ENCODE measurements around the gene NYAP1.
A peak's percentile ranks its signal among the peaks of the same experiment; 100 is the strongest.

Gene NYAP1

DNA sequence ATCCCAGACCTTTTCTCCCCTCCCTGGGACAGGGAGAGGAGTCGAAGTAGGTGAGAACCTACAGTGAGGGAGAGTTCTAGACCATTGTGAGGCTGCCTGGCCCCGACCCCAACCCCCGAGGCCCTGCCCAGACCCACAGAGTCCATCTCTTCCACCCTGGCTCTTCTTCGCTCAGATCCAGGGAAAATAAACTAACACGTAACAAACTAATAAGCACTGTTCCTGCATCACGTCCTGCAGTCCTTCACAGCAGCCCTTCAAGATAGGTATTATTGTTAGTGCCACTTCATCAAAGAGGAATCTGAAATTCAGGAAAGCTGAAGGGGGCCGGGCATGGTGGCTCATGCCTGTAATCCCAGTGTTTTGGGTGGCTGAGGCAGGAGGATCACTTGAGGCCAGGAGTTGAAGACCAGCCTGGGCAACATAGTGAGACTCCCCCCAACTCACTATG is 19.5 kb upstream of the NYAP1 start, which contains the start of gene SPACDR:
Gene SPACDR (minus strand): TSS at position 51 of the 451 bp plus-strand sequence. CDS start 235 bp downstream, outside the sequence.
- no peak for DNase-seq

DNA sequence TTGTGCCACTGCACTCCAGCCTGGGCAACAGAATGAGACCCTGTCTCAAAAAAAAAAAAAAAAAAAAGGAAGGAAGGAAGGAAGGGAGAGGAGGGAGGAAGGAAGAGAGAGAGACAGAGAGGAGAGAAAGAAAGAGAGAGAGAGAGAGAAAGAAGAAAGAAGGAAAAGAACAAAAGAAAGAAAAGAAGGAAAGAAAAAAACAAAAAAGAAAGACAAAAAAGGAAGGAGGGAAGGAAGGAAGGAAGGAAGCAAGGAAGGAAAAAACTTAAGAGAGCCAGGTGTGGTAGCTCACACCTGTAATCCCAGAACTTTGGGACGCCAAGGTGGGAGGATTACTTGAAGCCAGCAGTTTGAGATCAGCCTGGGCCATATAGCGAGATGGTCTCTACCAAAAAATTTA is 18.9 kb upstream of the NYAP1 start:
- DNase-seq: no peak

DNA sequence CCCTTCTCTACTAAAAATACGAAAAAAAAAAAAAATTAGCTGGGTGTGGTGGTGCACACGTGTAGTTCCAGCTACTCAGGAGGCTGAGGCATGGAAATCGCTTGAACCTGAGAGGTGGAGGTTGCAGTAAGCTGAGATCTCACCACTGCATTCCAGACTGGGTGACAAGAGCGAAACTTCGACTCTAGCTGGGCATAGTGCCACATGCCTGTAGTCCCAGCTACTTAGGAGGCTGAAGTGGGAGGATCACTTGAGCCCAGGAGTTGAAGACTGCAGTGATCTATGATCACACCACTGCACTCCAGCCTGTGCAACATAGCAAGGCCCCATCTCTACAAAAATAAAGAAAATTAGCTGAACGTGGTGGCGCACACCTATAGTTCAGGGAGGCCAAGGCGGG is 18.4 kb upstream of the NYAP1 start:
- DNase-seq: no peak

DNA sequence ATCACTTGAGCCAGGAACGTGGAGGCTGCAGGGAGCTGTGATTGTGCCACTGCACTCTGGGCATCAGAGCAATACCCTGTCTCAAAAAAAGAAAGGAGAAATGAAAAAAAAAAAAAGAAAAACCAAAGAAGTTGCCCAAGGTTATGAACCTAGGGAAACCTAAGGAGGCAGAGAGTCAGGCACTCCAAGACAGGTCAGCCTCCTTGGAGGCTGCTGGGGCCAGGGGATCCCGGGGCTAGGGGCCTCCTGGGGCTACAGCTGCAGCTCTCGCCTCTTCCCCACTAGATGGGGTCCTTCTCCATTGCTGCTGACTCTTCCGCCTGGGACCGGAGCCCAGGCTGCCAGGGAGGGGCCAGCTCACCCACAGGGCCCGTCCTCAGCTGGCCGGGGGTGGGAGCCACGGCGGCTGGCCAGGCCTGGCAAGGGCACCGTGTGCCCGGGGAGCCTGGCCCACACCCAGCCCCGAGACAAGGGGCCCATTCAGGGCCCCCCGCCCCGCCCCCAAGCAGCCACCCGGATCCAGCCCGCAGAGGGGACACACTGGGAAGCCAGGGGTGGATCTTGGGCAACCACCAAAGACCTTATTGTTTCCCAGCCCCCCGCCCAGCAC is 17.9 kb upstream of the NYAP1 start:
- DNase-seq: no peak

DNA sequence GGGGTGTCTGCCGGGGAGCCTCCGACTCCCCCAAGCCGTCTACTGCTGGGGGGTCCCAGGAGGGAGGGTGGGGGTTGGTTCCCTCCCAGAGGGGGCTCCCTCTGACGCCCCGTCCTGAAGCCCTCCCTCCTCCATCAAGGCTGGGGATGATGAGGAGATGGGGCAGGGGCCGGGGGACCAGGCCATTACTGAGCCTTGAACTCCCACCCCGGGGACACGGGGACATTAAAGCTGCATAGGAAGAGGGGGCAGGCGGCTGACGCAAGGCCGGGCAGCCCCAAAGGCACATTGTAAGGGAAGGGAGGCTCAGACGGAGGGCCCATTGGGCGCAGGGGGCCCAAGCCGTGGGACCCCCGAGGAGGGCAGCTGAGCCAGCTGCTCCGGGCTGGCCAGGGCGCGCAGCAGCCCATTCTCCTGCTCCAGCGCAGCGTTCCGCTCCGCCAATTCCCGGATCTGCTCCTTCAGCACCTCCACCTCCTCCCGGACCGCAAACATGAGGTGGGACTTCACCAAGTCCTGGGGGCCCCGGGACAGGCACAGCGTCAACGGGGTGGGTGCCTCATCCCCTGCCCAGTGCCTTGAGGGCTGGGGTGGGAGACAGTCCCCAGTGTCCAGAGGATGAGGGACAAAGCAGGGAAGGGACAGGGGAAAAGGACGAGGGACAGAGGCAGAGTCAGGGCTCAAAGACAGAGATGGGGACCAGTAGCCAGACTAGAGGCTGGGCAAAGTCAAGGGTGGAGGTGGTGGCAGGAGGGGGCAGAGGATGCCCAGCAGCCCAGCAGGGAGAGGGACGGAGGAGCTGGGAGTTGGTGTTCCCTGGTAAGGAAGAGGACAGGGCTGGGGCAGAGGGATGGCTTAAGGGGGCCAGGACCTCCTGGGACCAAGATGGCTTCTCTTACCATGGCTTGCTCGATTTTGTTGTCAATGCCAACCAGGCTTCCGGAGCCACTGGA is 16.8 kb upstream of the NYAP1 start:
- DNase-seq: no peak

DNA sequence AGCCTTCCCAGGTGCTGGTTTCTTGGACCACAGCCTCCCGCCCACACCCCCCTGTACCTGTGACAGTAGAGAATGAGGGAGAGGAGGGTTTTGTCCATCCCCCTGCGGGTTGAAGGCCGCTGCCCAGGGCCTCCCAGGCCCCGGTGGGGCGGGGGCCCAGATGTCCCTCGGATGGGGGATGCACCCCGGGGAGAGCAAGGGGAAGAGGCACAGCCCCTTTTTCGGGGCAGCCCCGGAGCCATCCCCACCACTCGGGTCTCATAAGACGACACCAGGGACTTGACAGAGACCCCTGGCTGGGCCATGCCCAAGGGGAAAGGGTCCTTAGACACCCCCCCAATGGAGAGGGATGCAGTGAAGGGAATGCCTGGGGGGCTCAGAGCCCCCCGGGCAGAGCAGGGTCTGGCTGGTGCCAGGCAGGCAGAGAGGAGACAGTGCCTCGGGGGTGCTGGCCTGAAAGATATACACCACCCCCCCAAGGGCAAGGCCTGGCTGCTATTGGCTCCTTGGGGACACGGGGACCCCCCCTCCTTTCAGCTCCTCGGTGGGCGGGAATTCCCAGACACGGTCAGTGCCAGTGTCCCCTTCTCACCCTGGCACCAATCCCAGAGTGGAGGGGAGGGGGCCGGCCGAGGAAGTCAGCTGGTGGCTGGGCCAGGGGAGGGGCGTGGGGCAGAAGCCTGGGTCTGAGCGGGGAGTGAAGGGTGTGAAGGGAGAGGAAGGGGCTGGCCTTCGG is 15.9 kb upstream of the NYAP1 start:
- DNase-seq: no peak

DNA sequence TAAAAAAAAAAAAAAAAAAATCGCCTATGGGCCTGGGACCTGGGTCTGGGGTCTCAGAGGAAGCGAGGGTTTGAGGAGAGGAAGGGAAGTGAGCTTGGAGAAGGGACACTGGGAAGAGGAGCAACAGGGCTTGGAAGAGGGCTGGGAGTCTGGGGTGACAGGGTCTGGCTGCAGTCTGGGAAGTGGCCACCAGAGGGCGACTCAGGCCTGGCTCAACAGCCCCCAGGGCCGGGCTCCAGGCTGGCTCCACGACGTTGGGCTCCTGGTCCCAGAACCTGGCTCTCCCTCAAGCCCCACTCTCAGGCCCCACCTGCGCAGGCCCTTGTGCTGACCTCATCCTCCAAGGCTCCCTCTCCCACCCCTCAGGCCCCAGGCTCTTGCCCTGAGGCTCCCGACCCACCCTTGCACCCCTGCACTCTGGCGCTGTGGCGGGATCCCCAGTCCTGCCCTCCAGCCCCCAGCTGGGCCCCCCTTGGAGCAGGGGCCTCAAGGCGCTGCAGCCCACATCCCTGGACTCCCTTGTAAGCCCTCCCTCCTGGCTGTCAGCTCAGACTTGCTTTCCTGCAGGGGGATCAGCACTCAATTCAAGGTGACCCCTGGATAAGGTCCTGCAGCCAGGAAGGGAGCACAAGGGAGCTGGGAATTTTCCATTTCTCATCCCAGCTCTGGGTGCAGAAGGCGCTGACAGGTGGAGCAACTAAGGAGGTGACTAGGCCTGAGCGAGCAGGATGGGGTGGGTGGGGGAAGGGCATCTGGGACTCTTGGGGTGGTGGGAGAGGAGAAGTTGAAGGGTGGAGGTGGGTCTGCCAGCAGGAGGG is 14.3 kb upstream of the NYAP1 start:
- DNase-seq: peak; percentile 76 to 86

GRCh38 chr7:100471021-100471420 is 12.7 kb upstream of the NYAP1 start:
- no peak for DNase-seq

GRCh38 chr7:100472121-100472851 is 11.4 kb upstream of the NYAP1 start:
- no peak for DNase-seq

DNA sequence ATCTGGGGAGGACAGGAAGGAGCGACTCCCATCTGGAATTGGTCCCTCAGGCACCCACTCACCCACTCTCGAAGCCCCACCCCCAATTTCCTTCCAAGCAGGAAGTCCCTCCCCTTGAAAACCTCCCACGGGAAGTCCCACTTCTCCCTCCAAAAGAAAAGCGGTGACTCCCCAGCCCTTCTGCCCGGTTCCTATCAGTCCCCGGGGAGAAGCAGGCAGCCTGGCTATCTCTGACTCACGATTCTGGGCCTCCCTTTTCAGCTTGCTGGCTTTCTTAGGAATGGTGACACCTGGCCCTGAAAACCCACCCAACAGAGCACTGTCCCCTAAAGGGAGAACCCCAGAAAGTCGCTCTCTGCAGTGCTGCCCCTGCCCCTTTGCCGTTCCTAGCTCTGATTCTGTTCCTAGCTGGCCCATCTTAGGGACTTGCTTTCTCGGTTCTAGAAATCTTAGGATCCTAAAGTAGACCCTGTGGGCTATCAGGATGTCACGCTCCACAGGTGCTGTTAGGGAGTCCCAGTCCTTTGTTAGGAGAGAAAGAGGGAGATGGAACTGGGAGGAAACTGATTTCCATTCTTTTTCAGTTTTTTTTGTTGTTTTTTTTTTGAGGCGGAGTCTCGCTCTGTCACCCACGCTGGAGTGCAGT is 10.8 kb upstream of the NYAP1 start:
- DNase-seq: no peak

DNA sequence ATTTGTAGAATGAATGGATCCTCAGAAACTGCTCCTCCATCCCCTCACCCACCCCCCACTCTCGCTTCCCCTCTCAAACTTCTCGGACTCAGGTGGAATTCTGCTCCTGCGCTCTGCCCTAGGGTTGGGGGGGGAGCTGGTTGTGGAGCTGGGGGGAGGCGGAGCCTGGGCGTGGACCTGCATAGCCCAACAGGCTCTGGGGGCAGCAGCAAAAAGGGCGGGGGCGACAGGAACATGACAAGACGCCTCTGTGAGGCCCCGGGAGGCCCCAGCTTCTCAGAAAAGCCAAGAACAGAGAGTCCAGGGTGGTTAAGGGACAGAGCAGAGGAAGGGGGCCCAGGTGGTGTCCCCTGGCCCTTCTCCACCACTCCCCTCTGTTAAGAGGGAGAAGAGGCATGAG is 8.2 kb upstream of the NYAP1 start:
- no peak for DNase-seq

- no peak for DNase-seq
Measured at GRCh38 chr7:100476101-100476780, 7.5 kb upstream of the NYAP1 start.

DNA sequence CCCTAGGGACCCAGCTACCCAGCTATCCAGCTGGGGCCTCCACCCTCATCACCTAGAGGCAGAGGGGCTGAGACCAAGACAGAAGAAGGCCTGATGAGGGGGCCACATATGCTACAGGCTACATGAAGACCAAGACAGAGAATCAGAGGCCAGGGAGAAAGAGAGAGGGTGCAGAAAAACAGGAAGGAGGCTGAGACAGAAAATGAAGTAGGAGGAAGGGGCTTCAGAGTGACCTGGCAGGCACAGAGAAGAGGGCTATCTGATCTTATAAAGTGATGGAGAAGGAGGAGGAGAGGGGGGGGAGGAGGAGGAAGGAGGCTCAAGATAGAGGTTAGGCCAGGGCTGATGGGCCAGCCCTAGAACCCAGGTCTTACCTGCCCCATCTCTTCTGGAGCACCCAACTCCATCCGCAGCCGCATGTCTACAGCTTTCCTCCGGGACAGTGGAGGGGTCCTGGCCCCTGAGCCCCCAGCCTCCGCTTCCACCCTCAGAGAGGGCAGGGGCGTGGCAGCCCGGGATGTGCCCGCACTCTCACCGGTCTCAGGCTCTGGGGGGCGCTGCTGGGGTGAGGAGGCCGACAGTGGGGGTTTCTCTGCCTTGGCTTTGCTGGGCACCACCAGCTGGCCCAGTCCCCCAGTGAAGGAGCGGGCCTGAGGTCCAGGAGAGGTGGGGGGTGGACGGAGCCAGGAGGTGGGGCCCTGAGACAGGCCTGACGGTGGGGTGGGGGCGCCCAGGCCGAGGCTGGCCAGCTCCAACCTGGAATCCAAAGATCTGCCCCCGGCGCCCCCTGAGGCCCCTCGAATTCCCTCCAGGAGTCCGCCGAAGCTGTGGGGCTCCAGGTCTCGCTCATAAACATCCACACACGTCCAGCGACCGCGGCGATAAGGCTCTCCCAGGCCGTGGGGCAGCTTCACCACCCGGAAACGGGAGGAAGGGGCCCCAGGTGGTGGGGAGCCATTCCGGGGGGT is 6.5 kb upstream of the NYAP1 start:
- no peak for DNase-seq

DNA sequence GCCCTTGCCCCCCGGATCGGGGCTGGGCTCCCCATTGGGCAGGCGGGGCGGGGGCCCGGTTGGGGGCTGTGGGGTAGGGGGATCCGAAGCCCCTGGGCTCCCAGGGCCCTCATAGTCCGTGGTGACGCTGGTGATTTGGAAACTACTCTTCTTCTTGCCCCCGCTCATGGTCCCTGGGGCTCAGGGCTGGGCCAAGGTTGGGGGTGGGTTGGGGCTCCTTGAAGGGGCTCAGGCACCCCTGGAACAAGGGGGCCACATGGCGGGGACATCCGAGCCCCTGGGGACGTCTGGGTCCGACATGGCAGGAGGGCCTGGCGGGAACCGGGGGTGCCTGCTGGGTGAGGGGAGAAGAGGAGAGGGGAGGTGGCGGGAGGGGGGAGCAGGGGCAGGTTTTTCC is 5.9 kb upstream of the NYAP1 start:
- DNase-seq: no peak

GRCh38 chr7:100478958-100479660 is 4.6 kb upstream of the NYAP1 start, which contains the start of gene TSC22D4:
Gene TSC22D4 (minus strand): TSS chr7:100479214. CDS start chr7:100478038, 1,176 bp downstream.
- peak; percentile 87 to 88 for DNase-seq

DNA sequence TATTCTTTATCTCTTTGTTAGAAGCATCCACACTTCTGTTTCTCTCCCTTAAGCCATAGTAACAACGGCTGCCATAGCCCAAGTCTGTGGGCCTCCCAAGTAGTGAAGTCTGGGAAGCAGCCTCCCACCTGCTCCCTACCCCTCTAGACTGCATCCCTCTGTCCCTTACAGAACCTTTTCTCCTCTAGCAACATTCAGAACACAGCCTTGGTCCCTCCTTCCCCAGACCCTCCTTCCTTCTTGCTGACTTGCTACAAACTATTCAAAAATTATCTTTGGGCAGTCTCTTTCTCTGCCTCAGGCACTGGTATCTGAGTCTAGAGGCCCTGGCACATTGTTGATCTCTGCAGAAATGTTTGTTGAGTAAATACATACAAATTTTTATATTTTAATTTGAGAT is 2.3 kb upstream of the NYAP1 start:
- no peak for DNase-seq

DNA sequence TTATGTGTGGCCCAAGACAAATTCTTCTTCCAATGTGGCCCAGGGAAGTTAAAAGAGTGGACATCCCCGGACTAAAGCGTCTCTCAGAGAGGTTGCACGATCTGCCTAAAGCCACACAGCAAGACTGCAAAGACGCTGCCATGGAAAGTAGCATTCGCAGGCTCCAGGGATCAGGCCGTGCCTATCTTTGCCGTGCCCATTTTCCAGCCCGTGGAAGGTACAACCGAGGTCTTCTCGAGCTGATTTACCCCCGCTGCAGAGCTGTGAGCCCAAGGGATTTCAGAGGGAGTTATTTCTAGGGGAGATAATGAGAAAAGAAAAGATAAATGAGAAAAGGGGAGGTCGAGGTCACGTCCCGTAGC is 1.0 kb upstream of the NYAP1 start:
- DNase-seq: no peak

- DNase-seq: peak; percentile 79 to 81
Measured at GRCh38 chr7:100483090-100483721, 521 bp upstream of the NYAP1 start.

Data from activated CD4-positive, alpha-beta T cell treated with anti-CD3 and anti-CD28 coated beads for 4 hours (primary cell).